ENCODE data around the gene SEMA4F.
A peak's percentile ranks its signal among the peaks of the same experiment; 100 is the strongest.

Gene SEMA4F

GRCh38 chr2:74706741-74707140 lies 52.7 kb downstream of the SEMA4F start:
- DNase-seq (ENCODE audit: low read depth), result no peak

- no peak for DNase-seq (ENCODE audit: low read depth)
These were observed 53.8 kb downstream of the SEMA4F start for GRCh38 chr2:74707837-74708236.

- DNase-seq (ENCODE audit: low read depth), result no peak
These were observed 54.2 kb downstream of the SEMA4F start for GRCh38 chr2:74708296-74708695.

- DNase-seq (ENCODE audit: low read depth), result peak; percentile 81
These were observed 54.8 kb downstream of the SEMA4F start for GRCh38 chr2:74708883-74709282.

GRCh38 chr2:74712223-74713053 lies 58.4 kb downstream of the SEMA4F start:
- DNase-seq (ENCODE audit: low read depth), result no peak

GRCh38 chr2:74714691-74715080 lies 60.6 kb downstream of the SEMA4F start:
- no peak for DNase-seq (ENCODE audit: low read depth)

DNA sequence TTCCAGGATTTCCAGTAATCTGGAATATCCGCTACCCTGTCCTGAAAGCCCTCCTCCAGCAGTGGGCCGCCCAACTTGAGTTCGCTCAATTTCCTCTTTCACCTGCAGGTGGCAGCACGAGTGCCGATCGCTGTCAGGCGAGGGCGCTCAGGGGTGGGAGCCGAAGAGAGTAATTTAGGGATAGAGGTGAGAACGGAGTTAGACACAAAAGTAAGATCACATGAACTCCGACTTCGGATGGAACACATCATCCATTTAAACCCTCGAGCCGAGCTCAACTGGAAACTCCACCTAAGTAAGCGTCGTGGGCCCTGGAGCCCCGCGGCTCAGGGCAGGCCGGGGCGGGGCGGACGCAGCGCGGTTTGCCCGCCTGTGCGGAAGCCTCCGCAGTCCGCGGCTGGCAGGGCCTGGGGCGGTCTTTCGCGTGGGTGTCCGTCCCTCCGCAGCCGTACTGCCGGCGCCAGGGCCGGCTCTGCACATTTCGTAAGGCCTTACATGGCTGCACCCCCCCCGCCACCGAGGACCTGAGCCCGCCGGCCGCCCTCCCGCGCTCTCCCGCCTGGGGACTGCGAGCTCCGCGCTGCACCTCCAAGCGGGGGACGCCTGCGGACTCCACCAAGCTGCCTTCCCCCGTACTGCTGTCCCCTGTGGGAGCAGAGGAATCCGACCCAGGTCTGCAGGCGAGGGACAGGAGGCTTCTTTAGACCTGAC lies 61.2 kb downstream of the SEMA4F start:
- DNase-seq (ENCODE audit: low read depth), result peak; percentile 71

GRCh38 chr2:74715880-74716279 lies 61.8 kb downstream of the SEMA4F start:
- DNase-seq (ENCODE audit: low read depth), result no peak

- no peak for DNase-seq (ENCODE audit: low read depth)
These were observed 65.0 kb downstream of the SEMA4F start for GRCh38 chr2:74719066-74719465.

- no peak for DNase-seq (ENCODE audit: low read depth)
These were observed 67.3 kb downstream of the SEMA4F start for GRCh38 chr2:74721316-74721715.

- DNase-seq (ENCODE audit: low read depth), result no peak
These were observed 70.4 kb downstream of the SEMA4F start for GRCh38 chr2:74724496-74724895.

- DNase-seq (ENCODE audit: low read depth), result peak; percentile 39
These were observed 71.2 kb downstream of the SEMA4F start for GRCh38 chr2:74725287-74725686.

GRCh38 chr2:74728842-74729241 lies 74.8 kb downstream of the SEMA4F start:
- no peak for DNase-seq (ENCODE audit: low read depth)

DNA sequence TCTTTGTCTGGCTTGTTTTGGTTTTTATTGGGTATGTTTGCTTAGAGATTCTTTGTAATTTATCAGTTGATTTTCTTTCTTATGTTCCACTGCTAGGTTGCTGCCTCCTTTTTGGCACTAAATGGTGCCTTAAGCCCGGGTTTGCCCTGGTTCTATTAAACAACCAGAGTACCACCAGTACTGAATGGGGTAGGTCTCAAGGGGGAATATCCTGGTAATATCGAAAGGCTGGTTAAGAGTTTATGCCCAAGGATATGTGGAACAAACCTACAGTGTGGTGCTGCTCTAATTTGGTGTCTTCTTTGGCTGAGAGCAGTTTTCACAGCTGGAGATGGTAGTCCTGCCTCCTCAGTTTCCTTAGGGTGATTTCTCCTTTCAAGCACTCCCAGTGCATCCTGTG lies 76.5 kb downstream of the SEMA4F start:
- no peak for DNase-seq (ENCODE audit: low read depth)
